ENCODE measurements around the gene HACD2. TPM values are rescaled to one million over a fixed set of nuclear protein-coding genes. Genes with fewer than 3 reads are reported as not detected.
A peak's percentile ranks its signal among the peaks of the same experiment; 100 is the strongest.

HACD2 gene
- total RNA-seq, 1 experiment from 2014 or later, result 27.4 TPM

DNA sequence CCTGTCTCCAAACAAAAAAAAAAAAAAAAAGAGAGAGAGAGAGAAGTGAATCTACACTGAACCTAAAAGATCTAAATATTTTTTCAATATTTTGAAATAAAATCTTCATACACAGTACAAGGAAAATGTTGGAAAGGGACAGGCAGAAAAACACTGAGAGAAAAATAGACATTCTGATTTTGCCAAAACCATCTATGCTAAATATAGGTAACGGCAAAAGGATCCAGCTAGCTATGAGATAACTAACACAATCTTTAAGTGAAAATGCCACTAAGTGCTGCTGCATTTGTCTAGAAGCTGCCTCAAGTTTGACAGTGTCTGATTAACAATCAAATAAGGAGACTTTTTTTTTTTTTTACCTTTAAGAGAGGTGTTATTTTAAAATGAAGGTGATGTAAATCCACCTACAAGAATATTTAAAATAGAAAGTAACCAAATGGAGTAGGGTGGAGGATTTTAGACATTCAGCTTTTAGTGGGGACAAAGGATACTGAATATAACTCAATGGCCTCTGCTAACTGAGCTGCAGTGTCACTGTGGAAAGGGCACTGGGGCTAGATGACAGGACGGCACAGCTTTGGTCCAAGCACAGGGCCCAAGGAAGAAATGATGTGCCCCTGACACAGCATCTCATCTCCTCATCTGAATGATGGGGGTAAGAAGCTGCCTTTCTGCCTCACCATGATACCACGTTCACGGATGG is 62.4 kb downstream of the HACD2 start:
- Histone ChIP-seq H4K5ac (ENCODE audit: insufficient read length, low read depth, low read length) (no peak overlapping the region), H2AK5ac (ENCODE audit: insufficient read length, low read length) (no peak overlapping the region), H3K18ac (ENCODE audit: insufficient read length, low read depth, low read length) (no peak overlapping the region), H2BK20ac (ENCODE audit: low read depth, low read length, poor library complexity, severe bottlenecking) (no peak overlapping the region), H3K9me3 (ENCODE audit: control insufficient read depth, low read depth, low read length) (no peaks in the 10 kb centered on the region), H4K91ac (ENCODE audit: insufficient read length, low read depth, low read length) (no peak overlapping the region), H2BK5ac (ENCODE audit: insufficient read length, low read length) (no peak overlapping the region), H3K9ac (ENCODE audit: extremely low read depth, insufficient read length, low read length) (no peak overlapping the region), H3K4me1 (ENCODE audit: insufficient read depth, low read length) (no peaks in the 10 kb centered on the region), H3T11ph (ENCODE audit: low read length) (no peak overlapping the region), H3K23ac (ENCODE audit: insufficient read length, low read depth, low read length) (no peak overlapping the region), H3K27me3 (ENCODE audit: insufficient read depth, low read length) (no peaks in the 10 kb centered on the region), H3K79me1 (ENCODE audit: insufficient read depth, low read depth, low read length, poor library complexity, severe bottlenecking) (no peaks in the 10 kb centered on the region), H3K4ac (ENCODE audit: low read depth, low read length) (no peak overlapping the region), H3K23me2 (ENCODE audit: insufficient read length, low read depth, low read length, poor library complexity, severe bottlenecking) (no peaks in the 10 kb centered on the region), H2AFZ (ENCODE audit: low read length) (no peak overlapping the region), H2BK12ac (ENCODE audit: insufficient read length, low read depth, low read length) (no peak overlapping the region), H3K79me2 (ENCODE audit: insufficient read depth, low read length) (no peaks in the 10 kb centered on the region), H3K4me2 (ENCODE audit: insufficient read depth, insufficient read length, low read length) (no peak overlapping the region), H2BK15ac (ENCODE audit: low read depth, low read length) (no peak overlapping the region), H3K27ac (ENCODE audit: insufficient read length, low read depth, low read length) (no peak overlapping the region), H4K8ac (replicated peaks; ENCODE audit: insufficient read length, low read depth, low read length) (peak overlapping the region; percentile 79), H2BK120ac (ENCODE audit: low read depth, low read length, poor library complexity, severe bottlenecking) (no peak overlapping the region), H3K56ac (ENCODE audit: insufficient read length, low read depth, low read length) (no peak overlapping the region), H3K14ac (ENCODE audit: insufficient read depth, low read length) (no peak overlapping the region), H4K20me1 (ENCODE audit: control insufficient read depth, insufficient read depth, insufficient read length) (no peaks in the 10 kb centered on the region)
- TF ChIP-seq CTCF (conservative IDR thresholded peaks at IDR 0.05), result no peak
- Mint-ChIP-seq H3K4me1 (peaks cover 0 to 6% of the 10 kb centered on the region in 2 experiments; a peak in 2 of 4 replicates), H3K4me3 (no peak overlapping the region), H3K27me3 (ENCODE audit: low read depth) (no peaks in the 10 kb centered on the region), H3K27ac (0 out of 7 replicates have a peak overlapping the region, but pooled peaks of 1 of the 3 experiments have one; percentile 14), H3K9me3 (no peaks in the 10 kb centered on the region), H3K36me3 (ENCODE audit: insufficient read depth in 1 of 3, low read depth in 3 of 3) (peaks cover 0 to 8% (median 4%) of the 10 kb centered on the region in 3 experiments; a peak in 4 of 7 replicates)
- whole genome bisulfite sequencing (ENCODE audit: extremely low coverage, insufficient read length, low lambda C conversion rate), result no CpG with 5 or more reads among the region's 4 CpGs
- DNase-seq, result no peak

All from H9 (cell line).